ENCODE measurements around the gene BPIFB6. TPM values are rescaled to one million over a fixed set of nuclear protein-coding genes. Genes with fewer than 3 reads are reported as not detected.

BPIFB6 gene
- polyA plus RNA-seq, 1 of the 3 experiments (the other 2 are of a cell fraction): not detected

DNA sequence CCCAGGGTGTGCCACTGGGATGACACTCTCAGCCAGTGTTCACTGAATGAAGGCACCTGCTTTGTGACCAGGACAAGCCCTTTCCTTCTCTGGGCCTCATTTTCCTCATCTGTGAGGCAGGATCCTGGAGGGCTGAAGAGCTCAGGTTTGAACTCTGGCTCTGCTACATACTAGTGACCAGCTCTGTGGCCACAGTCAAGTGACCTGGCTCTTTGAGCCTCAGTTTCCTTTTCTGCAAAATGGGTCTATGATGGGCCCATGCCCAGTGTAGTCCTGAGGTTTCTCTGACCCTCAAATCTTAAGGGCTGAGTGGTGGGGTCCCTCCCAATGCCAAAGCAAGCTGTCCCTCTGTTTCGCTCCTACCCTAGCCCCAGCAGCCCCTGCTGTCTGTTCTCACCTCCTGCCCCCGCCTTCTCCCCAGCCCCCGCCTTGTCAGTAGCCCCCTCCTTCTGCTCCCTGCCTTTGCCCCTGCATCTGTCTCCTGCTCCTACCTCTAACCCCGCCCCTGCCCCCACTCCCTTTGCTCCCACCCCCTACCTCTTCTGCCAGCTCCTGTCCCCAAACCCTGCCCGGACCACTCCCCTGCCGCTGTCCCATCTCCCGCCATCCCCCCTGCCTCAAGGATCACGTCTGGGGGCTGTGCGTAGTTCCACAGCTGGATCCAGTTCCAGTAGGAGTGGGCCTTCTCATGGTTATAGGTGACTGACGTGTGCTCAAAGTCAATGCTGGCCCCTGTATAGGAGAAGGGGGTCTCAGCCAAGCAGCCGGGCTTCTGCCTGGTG, 44.2 kb upstream of the BPIFB6 start:
- no peak for DNase-seq
- Histone ChIP-seq H3K4me3 (ENCODE audit: low read depth in 2 of 2, low read length in 1 of 2) (no peak overlapping the region), H3K4me2 (no peak overlapping the region), H3K9me3 (no peaks in the 10 kb centered on the region), H3K27me3 (ENCODE audit: insufficient read depth) (no peaks in the 10 kb centered on the region; the same call in 1 of the 2 replicates), H3K27ac (ENCODE audit: low read depth in 2 of 2, low read length in 1 of 2) (no peak overlapping the region), H4K20me1 (ENCODE audit: insufficient read depth) (no peaks in the 10 kb centered on the region), H2AFZ (ENCODE audit: low read depth) (no peak overlapping the region), H3K4me1 (ENCODE audit: control insufficient read depth in 1 of 2, insufficient read depth in 2 of 2, low read depth in 1 of 2, low read length in 1 of 2) (peaks cover 0 to 3% of the 10 kb centered on the region in 2 experiments; a peak in 1 of 4 replicates), H3K9me2 (no peaks in the 10 kb centered on the region), H3K9ac (no peak overlapping the region), H3K36me3 (replicated peaks in 1 of 2; ENCODE audit: control insufficient read depth in 1 of 2, insufficient read depth in 2 of 2, low read length in 1 of 2) (no peaks in the 10 kb centered on the region), H3K79me2 (ENCODE audit: insufficient read depth) (no peaks in the 10 kb centered on the region), H3F3A (replicated peaks; ENCODE audit: insufficient read depth) (no peaks in the 10 kb centered on the region)
- 58% methylated on average over 9 of the region's 11 CpGs for WGBS (ENCODE audit: low lambda C conversion rate)
- ChIA-PET POLR2A (no interaction called here), CTCF (interaction anchor here (0.8 to 1.9 kb wide), 3 partner anchors 8 to 103 kb away, joined by 3 to 5 read pairs (median 4); no protein-coding TSS in a partner anchor)
- no peak for TF ChIP-seq NRF1 (IDR thresholded peaks at IDR 0.05; ENCODE audit: low read depth, low read length)
- no peak for TF ChIP-seq RFX5 (IDR thresholded peaks at IDR 0.05; ENCODE audit: low read length)
- no peak for TF ChIP-seq TAF1 (IDR thresholded peaks at IDR 0.05; ENCODE audit: borderline replicate concordance, low read depth, low read length)
- TF ChIP-seq, protein P1, sequence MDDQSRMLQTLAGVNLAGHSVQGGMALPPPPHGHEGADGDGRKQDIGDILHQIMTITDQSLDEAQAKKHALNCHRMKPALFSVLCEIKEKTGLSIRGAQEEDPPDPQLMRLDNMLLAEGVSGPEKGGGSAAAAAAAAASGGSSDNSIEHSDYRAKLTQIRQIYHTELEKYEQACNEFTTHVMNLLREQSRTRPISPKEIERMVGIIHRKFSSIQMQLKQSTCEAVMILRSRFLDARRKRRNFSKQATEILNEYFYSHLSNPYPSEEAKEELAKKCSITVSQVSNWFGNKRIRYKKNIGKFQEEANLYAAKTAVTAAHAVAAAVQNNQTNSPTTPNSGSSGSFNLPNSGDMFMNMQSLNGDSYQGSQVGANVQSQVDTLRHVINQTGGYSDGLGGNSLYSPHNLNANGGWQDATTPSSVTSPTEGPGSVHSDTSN (IDR thresholded peaks at IDR 0.05): no peak
- TF ChIP-seq NFIC (IDR thresholded peaks at IDR 0.05; ENCODE audit: borderline replicate concordance): no peak
- TF ChIP-seq FOXM1 (IDR thresholded peaks at IDR 0.05; ENCODE audit: low read depth): no peak
- TF ChIP-seq EP300 (IDR thresholded peaks at IDR 0.05; ENCODE audit: borderline replicate concordance in 1 of 2, low read depth in 1 of 2, low read length in 1 of 2): no peak
- no peak for TF ChIP-seq POLR2AphosphoS5 (IDR thresholded peaks at IDR 0.05; ENCODE audit: low read depth, low read length)
- TF ChIP-seq, protein P2, sequence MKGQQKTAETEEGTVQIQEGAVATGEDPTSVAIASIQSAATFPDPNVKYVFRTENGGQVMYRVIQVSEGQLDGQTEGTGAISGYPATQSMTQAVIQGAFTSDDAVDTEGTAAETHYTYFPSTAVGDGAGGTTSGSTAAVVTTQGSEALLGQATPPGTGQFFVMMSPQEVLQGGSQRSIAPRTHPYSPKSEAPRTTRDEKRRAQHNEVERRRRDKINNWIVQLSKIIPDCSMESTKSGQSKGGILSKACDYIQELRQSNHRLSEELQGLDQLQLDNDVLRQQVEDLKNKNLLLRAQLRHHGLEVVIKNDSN (IDR thresholded peaks at IDR 0.05; ENCODE audit: borderline replicate concordance, low read depth): no peak
- TF ChIP-seq ELF1 (IDR thresholded peaks at IDR 0.05): no peak
- TF ChIP-seq, protein P3, sequence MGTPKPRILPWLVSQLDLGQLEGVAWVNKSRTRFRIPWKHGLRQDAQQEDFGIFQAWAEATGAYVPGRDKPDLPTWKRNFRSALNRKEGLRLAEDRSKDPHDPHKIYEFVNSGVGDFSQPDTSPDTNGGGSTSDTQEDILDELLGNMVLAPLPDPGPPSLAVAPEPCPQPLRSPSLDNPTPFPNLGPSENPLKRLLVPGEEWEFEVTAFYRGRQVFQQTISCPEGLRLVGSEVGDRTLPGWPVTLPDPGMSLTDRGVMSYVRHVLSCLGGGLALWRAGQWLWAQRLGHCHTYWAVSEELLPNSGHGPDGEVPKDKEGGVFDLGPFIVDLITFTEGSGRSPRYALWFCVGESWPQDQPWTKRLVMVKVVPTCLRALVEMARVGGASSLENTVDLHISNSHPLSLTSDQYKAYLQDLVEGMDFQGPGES (IDR thresholded peaks at IDR 0.05; ENCODE audit: low read depth, low read length): no peak
- TF ChIP-seq, protein P4, sequence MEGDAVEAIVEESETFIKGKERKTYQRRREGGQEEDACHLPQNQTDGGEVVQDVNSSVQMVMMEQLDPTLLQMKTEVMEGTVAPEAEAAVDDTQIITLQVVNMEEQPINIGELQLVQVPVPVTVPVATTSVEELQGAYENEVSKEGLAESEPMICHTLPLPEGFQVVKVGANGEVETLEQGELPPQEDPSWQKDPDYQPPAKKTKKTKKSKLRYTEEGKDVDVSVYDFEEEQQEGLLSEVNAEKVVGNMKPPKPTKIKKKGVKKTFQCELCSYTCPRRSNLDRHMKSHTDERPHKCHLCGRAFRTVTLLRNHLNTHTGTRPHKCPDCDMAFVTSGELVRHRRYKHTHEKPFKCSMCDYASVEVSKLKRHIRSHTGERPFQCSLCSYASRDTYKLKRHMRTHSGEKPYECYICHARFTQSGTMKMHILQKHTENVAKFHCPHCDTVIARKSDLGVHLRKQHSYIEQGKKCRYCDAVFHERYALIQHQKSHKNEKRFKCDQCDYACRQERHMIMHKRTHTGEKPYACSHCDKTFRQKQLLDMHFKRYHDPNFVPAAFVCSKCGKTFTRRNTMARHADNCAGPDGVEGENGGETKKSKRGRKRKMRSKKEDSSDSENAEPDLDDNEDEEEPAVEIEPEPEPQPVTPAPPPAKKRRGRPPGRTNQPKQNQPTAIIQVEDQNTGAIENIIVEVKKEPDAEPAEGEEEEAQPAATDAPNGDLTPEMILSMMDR (IDR thresholded peaks at IDR 0.05): no peak
- TF ChIP-seq, protein P5, sequence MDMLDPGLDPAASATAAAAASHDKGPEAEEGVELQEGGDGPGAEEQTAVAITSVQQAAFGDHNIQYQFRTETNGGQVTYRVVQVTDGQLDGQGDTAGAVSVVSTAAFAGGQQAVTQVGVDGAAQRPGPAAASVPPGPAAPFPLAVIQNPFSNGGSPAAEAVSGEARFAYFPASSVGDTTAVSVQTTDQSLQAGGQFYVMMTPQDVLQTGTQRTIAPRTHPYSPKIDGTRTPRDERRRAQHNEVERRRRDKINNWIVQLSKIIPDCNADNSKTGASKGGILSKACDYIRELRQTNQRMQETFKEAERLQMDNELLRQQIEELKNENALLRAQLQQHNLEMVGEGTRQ (IDR thresholded peaks at IDR 0.05; ENCODE audit: borderline replicate concordance, low read depth, low read length): no peak
- no peak for TF ChIP-seq MXI1 (IDR thresholded peaks at IDR 0.05; ENCODE audit: low read depth, low read length)
- no peak for TF ChIP-seq RAD21 (IDR thresholded peaks at IDR 0.05; ENCODE audit: low read length)
- TF ChIP-seq TCF12 (IDR thresholded peaks at IDR 0.05): no peak
- no peak for TF ChIP-seq TEAD4 (IDR thresholded peaks at IDR 0.05; ENCODE audit: borderline replicate concordance, insufficient read depth)
- TF ChIP-seq EZH2phosphoT487 (IDR thresholded peaks at IDR 0.05; ENCODE audit: borderline replicate concordance, low read depth): no peak
- TF ChIP-seq, protein P6, sequence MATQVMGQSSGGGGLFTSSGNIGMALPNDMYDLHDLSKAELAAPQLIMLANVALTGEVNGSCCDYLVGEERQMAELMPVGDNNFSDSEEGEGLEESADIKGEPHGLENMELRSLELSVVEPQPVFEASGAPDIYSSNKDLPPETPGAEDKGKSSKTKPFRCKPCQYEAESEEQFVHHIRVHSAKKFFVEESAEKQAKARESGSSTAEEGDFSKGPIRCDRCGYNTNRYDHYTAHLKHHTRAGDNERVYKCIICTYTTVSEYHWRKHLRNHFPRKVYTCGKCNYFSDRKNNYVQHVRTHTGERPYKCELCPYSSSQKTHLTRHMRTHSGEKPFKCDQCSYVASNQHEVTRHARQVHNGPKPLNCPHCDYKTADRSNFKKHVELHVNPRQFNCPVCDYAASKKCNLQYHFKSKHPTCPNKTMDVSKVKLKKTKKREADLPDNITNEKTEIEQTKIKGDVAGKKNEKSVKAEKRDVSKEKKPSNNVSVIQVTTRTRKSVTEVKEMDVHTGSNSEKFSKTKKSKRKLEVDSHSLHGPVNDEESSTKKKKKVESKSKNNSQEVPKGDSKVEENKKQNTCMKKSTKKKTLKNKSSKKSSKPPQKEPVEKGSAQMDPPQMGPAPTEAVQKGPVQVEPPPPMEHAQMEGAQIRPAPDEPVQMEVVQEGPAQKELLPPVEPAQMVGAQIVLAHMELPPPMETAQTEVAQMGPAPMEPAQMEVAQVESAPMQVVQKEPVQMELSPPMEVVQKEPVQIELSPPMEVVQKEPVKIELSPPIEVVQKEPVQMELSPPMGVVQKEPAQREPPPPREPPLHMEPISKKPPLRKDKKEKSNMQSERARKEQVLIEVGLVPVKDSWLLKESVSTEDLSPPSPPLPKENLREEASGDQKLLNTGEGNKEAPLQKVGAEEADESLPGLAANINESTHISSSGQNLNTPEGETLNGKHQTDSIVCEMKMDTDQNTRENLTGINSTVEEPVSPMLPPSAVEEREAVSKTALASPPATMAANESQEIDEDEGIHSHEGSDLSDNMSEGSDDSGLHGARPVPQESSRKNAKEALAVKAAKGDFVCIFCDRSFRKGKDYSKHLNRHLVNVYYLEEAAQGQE (IDR thresholded peaks at IDR 0.05; ENCODE audit: low read depth, low read length): no peak
- no peak for TF ChIP-seq YY1 (IDR thresholded peaks at IDR 0.05; ENCODE audit: low read depth)

Measured in SK-N-SH (cell line).